Sigmoid colon (tissue), 7 donors: ENCODE measurements around the gene CAPNS1. TPM values are rescaled to one million over a fixed set of nuclear protein-coding genes. Genes with fewer than 3 reads are reported as not detected.
A peak's percentile ranks its signal among the peaks of the same experiment; 100 is the strongest.
"Not testable (repeated sequence)": the region's sequence is repeated elsewhere in the genome, so short reads cannot be mapped to it uniquely, and the experiment has no call there.

Experiments
- DNase-seq: peaks from one replicate; pipeline ENCODE4 v3.0.0-alpha.2; 2019
- H3K27ac ChIP-seq, 4 donors: fragments of 200-600 bp; sonication (generic); one replicate each; pipeline ENCODE4 v1.5.1; 2016 to 2019; ENCODE audit warnings: mild to moderate bottlenecking in 1 of 4
- H3K27me3 ChIP-seq, 3 donors: fragments of 200-600 bp; sonication (generic); one replicate each; pipeline ENCODE4 v1.5.1; 2019; ENCODE audit warnings: mild to moderate bottlenecking in 1 of 3
- H3K36me3 ChIP-seq, 4 donors: fragments of 200-600 bp; sonication (generic); one replicate each; pipeline ENCODE4 v1.5.1; 2016 to 2019
- H3K4me1 ChIP-seq, 4 donors: fragments of 200-600 bp; sonication (generic); one replicate each; pipeline ENCODE4 v1.5.1; 2017 to 2019
- H3K4me3 ChIP-seq, 4 donors: fragments of 200-600 bp; sonication (generic); one replicate each; pipeline ENCODE4 v1.5.1; 2017 to 2019; ENCODE audit warnings: mild to moderate bottlenecking in 2 of 4, moderate library complexity in 1 of 4
- H3K9me3 ChIP-seq, 4 donors: fragments of 200-600 bp in 3 of 4; sonication (generic) in 3 of 4; one replicate each; pipeline versions ENCODE4 v1.5.1 to v1.6.1; 2013 to 2019
- CTCF ChIP-seq, 4 experiments: fragments of 450-650 bp in 3 of 4; fragments of 200-600 bp in 1 of 4; IDR thresholded peaks; one replicate each; pipeline ENCODE4 v1.5.1; 2016 to 2019; ENCODE audit warnings: antibody characterized with exemption in 4 of 4, mild to moderate bottlenecking in 3 of 4, moderate library complexity in 2 of 4
- EP300 ChIP-seq, 4 donors: sonication (generic); formaldehyde crosslinking; IDR thresholded peaks; one replicate each; pipeline ENCODE4 v1.6.1; 2017; ENCODE audit warnings: antibody characterized with exemption in 4 of 4
- POLR2A ChIP-seq, 2 donors: fragments of 450-650 bp; IDR thresholded peaks; one replicate each; pipeline ENCODE4 v1.6.1; 2016; ENCODE audit warnings: antibody characterized with exemption in 2 of 2, mild to moderate bottlenecking in 2 of 2, moderate library complexity in 2 of 2
- POLR2AphosphoS5 ChIP-seq, 4 donors: sonication (generic); formaldehyde crosslinking; IDR thresholded peaks; one replicate each; pipeline ENCODE4 v1.6.1; 2017; ENCODE audit warnings: antibody characterized with exemption in 4 of 4
- WGBS, 2 donors: extraction: QIAGEN DNeasy Blood & Tissue Kit; methylation state at CpG; one replicate each; pipeline ENCODE4 v1.1.7; 2013; 5-methylcytosine and 5-hydroxymethylcytosine counted together
- intact Hi-C: fragments of 100-400 bp; cut with DNase I; formaldehyde crosslinking; loops from one replicate; pipeline ENCODE4 v1.15.1; 2023
- polyA plus RNA-seq, 3 donors: library from polyadenylated mRNA; stranded (reverse); fragments of 200-250 nt; gene quantifications; one replicate each; pipeline ENCODE4 v1.2.3, GENCODE V29; 2013
- total RNA-seq, 4 donors: library from RNA; depleted of rRNA; stranded (reverse); fragments of >200 nt; gene quantifications; one replicate each; pipeline ENCODE4 v1.1.0, GENCODE V29; 2016
- donor health status: healthy with polysubstance abuse.
- donor health status: Bipolar disorder and iron deficiency.
- donor health status: healthy.

Gene CAPNS1
- total and polyA plus RNA-seq, 7 donors, result 101 to 938 (median 116) TPM

GRCh38 chr19:36120092-36120983 is 19.5 kb upstream of the CAPNS1 start:
- Histone ChIP-seq H3K27ac (no peak overlapping the region), H3K4me1 (peaks cover 0 to 24% (median 18%) of the 10 kb centered on the region in 4 donors), H3K9me3 (no peaks in the 10 kb centered on the region), H3K4me3 (no peak overlapping the region), H3K27me3 (no peaks in the 10 kb centered on the region), H3K36me3 (peaks cover 7 to 89% (median 43%) of the 10 kb centered on the region in 4 donors)
- no peak for DNase-seq
- intact Hi-C loops, result no loop called here
- no peak for TF ChIP-seq EP300 (IDR thresholded peaks at IDR 0.05)
- 91 to 94% methylated on average over 26 of the region's 26 CpGs for WGBS, 2 donors

DNA sequence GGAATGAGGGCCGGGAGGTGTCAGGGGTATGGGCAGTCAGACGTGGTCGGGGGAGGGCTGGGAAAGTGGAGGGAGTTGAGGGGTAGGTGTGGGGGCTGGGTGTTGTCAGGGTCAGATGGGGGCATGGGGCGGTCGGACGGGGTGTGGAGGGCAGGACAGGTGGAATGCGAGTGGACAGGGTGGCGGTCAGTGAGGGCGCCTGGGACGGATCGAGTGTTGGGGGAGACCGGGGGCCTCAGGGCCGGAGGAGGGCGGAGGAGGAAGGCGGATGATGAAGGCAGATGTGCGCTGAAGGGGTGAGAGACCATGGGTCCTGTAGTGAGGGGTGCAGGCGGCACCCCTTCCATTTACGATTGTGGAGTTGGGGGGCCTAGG is 18.9 kb upstream of the CAPNS1 start:
- H3K27ac ChIP-seq, result no peak overlapping the region
- H3K36me3 ChIP-seq, result peaks cover 11 to 96% (median 46%) of the 10 kb centered on the region in 4 donors
- no peaks in the 10 kb centered on the region for H3K27me3 ChIP-seq
- 93 to 94% methylated on average over 18 of the region's 18 CpGs for WGBS, 2 donors
- intact Hi-C loops, result no loop called here
- DNase-seq, result no peak
- peaks cover 0 to 20% (median 15%) of the 10 kb centered on the region in 4 donors for H3K4me1 ChIP-seq
- no peaks in the 10 kb centered on the region for H3K9me3 ChIP-seq
- TF ChIP-seq CTCF (IDR thresholded peaks at IDR 0.05) (no peak), POLR2A (IDR thresholded peaks at IDR 0.05) (no peak), EP300 (IDR thresholded peaks at IDR 0.05) (no peak), POLR2AphosphoS5 (IDR thresholded peaks at IDR 0.05) (no peak)
- no peak overlapping the region for H3K4me3 ChIP-seq

DNA sequence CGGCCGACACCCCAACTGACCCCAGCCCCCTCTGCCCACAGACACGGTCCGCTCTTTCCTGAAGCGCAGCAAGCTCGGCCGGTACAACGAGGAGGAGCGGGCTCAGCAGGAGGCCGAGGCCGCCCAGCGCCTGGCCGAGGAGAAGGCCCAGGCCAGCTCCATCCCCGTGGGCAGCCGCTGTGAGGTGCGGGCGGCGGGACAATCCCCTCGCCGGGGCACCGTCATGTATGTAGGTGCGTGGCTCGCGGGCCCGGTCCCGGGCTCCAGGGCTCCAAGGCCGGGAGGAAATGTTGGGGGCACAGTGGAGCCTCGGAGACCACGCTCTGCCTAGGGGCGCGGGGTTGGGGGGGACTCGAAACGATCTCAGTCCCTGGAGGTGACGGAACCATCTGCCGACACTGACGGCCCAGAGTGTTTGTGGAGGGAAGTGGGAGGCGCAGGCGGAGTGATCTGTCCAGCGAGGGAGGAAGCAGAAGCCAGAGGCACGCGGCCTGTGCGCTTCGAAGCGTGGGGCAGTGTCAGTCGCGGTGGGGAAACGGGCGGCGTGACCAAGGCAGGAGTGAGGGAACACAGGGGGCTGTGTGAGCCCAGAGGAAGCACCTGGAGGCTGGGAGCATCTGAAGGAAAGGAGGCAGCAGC is 18.3 kb upstream of the CAPNS1 start:
- Histone ChIP-seq H3K27ac (no peak overlapping the region), H3K9me3 (no peaks in the 10 kb centered on the region), H3K27me3 (no peaks in the 10 kb centered on the region), H3K4me1 (peaks cover 0 to 13% (median 8%) of the 10 kb centered on the region in 4 donors), H3K4me3 (no peak overlapping the region), H3K36me3 (peaks cover 11 to 94% (median 46%) of the 10 kb centered on the region in 4 donors)
- WGBS, 2 donors, result 89 to 93% methylated on average over 49 of the region's 49 CpGs
- intact Hi-C loops, result no loop called here
- no peak for TF ChIP-seq CTCF (IDR thresholded peaks at IDR 0.05)
- TF ChIP-seq POLR2A (IDR thresholded peaks at IDR 0.05), result no peak
- no peak for TF ChIP-seq EP300 (IDR thresholded peaks at IDR 0.05)
- TF ChIP-seq POLR2AphosphoS5 (IDR thresholded peaks at IDR 0.05), result no peak
- no peak for DNase-seq

GRCh38 chr19:36125557-36125956 is 14.3 kb upstream of the CAPNS1 start:
- no peak for DNase-seq
- Histone ChIP-seq H3K9me3 (no peaks in the 10 kb centered on the region), H3K27ac (no peak overlapping the region), H3K36me3 (peaks cover 4 to 56% (median 26%) of the 10 kb centered on the region in 4 donors), H3K4me3 (no peak overlapping the region), H3K27me3 (no peaks in the 10 kb centered on the region), H3K4me1 (peaks cover 0 to 18% (median 14%) of the 10 kb centered on the region in 4 donors)
- intact Hi-C loops, result loop anchor here (5.0 kb wide), 1 partner anchor 252 kb away; the partner anchor contains the start of gene ZFP14
- TF ChIP-seq POLR2A (IDR thresholded peaks at IDR 0.05), result no peak
- no peak for TF ChIP-seq EP300 (IDR thresholded peaks at IDR 0.05)
- TF ChIP-seq CTCF (IDR thresholded peaks at IDR 0.05), result no peak
- no peak for TF ChIP-seq POLR2AphosphoS5 (IDR thresholded peaks at IDR 0.05)
- WGBS, 2 donors, result 80 to 89% methylated on average over 9 of the region's 9 CpGs

- peaks cover 0 to 18% (median 14%) of the 10 kb centered on the region in 4 donors for H3K4me1 ChIP-seq
- H3K4me3 ChIP-seq, result peak overlapping the region; percentile 25 to 49 (median 48)
- H3K27ac ChIP-seq, result peak overlapping the region; percentile 79 to 91 (median 88)
- H3K27me3 ChIP-seq, result no peaks in the 10 kb centered on the region
- TF ChIP-seq POLR2AphosphoS5 (IDR thresholded peaks at IDR 0.05) (no peak), POLR2A (IDR thresholded peaks at IDR 0.05) (no peak), CTCF (IDR thresholded peaks at IDR 0.05) (no peak), EP300 (IDR thresholded peaks at IDR 0.05) (no peak)
- no peaks in the 10 kb centered on the region for H3K9me3 ChIP-seq
- WGBS, 2 donors, result 5 to 13% methylated on average over 10 of the region's 10 CpGs
- peaks cover 4 to 28% (median 18%) of the 10 kb centered on the region in 4 donors for H3K36me3 ChIP-seq
- no peak for DNase-seq
- intact Hi-C loops, result loop anchor here (5.0 kb wide), 1 partner anchor 249 kb away; the partner anchor contains the start of gene ZFP14
Observed at GRCh38 chr19:36128392-36128736, 11.5 kb upstream of the CAPNS1 start.

GRCh38 chr19:36131221-36131620 is 8.6 kb upstream of the CAPNS1 start:
- DNase-seq, intact Hi-C loops: not testable (repeated sequence)
- WGBS, 2 donors, result 65 to 70% methylated on average over 6 of the region's 6 CpGs

GRCh38 chr19:36134867-36135266 is 5.0 kb upstream of the CAPNS1 start:
- H3K27me3 ChIP-seq, DNase-seq, H3K9me3 ChIP-seq, H3K36me3 ChIP-seq, H3K4me3 ChIP-seq, H3K27ac ChIP-seq, intact Hi-C loops: not testable (repeated sequence)
- peaks cover 0 to 19% (median 12%) of the 10 kb centered on the region in 4 donors for H3K4me1 ChIP-seq
- WGBS, 2 donors, result 96 to 97% methylated on average over 4 of the region's 4 CpGs

More at GRCh38 chr19:36131221-36131620, 8.6 kb upstream of the CAPNS1 start:
- H3K9me3 ChIP-seq, H3K36me3 ChIP-seq, H3K27ac ChIP-seq, H3K4me3 ChIP-seq, H3K27me3 ChIP-seq: not testable (repeated sequence)
- H3K4me1 ChIP-seq, result peaks cover 0 to 20% (median 15%) of the 10 kb centered on the region in 4 donors
